Activated B cell treated with CpG ODN at 0.5 μM for 24 hours (primary cell): Measurements from ENCODE around the gene TRMT2A. TPM values are rescaled to one million over a fixed set of nuclear protein-coding genes. Genes with fewer than 3 reads are reported as not detected.

Experiments used
- ATAC-seq: fragments of 200-7000 bp; cut with Tn5 transposase; one replicate; pipeline ENCODE4 v1.10.0; 2021; ENCODE audit warnings: low read depth, mild to moderate bottlenecking, moderate library complexity
- CTCF ChIA-PET: fragments of 350-600 bp; sonication (Branson Sonifier 250); formaldehyde crosslinking; loops from one replicate; lab custom pipeline; 2021; ENCODE audit warnings: antibody characterized with exemption; lab: Charles Lee
- POLR2A ChIA-PET: fragments of 350-600 bp; sonication (Branson Sonifier 250); formaldehyde crosslinking; loops from one replicate; lab custom pipeline; 2021; ENCODE audit warnings: antibody characterized with exemption; lab: Charles Lee
- DNase-seq: peaks from one replicate; pipeline ENCODE4 v3.0.0; 2022
- H3K27ac Mint-ChIP-seq: one replicate; pipeline ENCODE4 v1.8.0; 2020; ENCODE audit warnings: mixed read lengths
- H3K27me3 Mint-ChIP-seq: one replicate; pipeline ENCODE4 v1.8.0; 2021; ENCODE audit warnings: mixed read lengths
- H3K36me3 Mint-ChIP-seq: one replicate; pipeline ENCODE4 v1.8.0; 2021; ENCODE audit warnings: low read depth, mixed read lengths
- H3K4me1 Mint-ChIP-seq: one replicate; pipeline ENCODE4 v1.8.0; 2021; ENCODE audit warnings: mixed read lengths
- H3K4me3 Mint-ChIP-seq: one replicate; pipeline ENCODE4 v1.8.0; 2020; ENCODE audit warnings: mild to moderate bottlenecking, mixed read lengths
- H3K9me3 Mint-ChIP-seq: one replicate; pipeline ENCODE4 v1.8.0; 2020; ENCODE audit warnings: mixed read lengths
- intact Hi-C: fragments of 100-400 bp; cut with micrococcal nuclease; formaldehyde crosslinking; loops from one replicate; pipeline ENCODE4 v1.15.1; 2024
- total RNA-seq: library from RNA; stranded (reverse); gene quantifications from 2 replicates; pipeline ENCODE4 v1.2.3, GENCODE V29; 2022
- TF ChIP-seq, protein P1 (sequence below): fragments of 200-600 bp; IDR thresholded peaks from one replicate; pipeline ENCODE4 v1.8.0; 2022; ENCODE audit warnings: antibody characterized with exemption, mild to moderate bottlenecking

Gene TRMT2A
- total RNA-seq, 1 donor from 2014 or later = 91.7 TPM

DNA sequence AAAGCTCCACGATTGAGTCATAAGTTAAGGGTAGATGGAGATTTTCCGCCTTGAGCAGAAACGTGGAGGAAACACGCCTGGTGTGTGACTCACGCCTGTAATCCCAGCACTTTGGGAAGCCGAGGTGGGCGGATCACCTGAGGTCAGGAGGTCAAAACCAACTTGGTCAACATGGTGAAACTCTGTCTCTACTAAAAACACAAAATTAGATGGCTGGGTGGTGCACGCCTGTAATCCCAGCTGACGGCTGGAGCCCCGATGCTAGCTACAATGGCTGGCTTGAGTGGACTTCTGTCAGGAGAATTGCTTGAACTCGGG, 54.3 kb downstream of the TRMT2A start:
- DNase-seq = no peak
- Mint-ChIP-seq H3K4me1 (no peaks in the 10 kb centered on the region), H3K36me3 (peaks cover 61% of the 10 kb centered on the region), H3K4me3 (no peak overlapping the region), H3K27me3 (no peaks in the 10 kb centered on the region), H3K27ac (no peak overlapping the region), H3K9me3 (no peaks in the 10 kb centered on the region)
- POLR2A ChIA-PET = no interaction called here
- ATAC-seq = no peak
- intact Hi-C loops = no loop called here
- TF ChIP-seq, protein P1, sequence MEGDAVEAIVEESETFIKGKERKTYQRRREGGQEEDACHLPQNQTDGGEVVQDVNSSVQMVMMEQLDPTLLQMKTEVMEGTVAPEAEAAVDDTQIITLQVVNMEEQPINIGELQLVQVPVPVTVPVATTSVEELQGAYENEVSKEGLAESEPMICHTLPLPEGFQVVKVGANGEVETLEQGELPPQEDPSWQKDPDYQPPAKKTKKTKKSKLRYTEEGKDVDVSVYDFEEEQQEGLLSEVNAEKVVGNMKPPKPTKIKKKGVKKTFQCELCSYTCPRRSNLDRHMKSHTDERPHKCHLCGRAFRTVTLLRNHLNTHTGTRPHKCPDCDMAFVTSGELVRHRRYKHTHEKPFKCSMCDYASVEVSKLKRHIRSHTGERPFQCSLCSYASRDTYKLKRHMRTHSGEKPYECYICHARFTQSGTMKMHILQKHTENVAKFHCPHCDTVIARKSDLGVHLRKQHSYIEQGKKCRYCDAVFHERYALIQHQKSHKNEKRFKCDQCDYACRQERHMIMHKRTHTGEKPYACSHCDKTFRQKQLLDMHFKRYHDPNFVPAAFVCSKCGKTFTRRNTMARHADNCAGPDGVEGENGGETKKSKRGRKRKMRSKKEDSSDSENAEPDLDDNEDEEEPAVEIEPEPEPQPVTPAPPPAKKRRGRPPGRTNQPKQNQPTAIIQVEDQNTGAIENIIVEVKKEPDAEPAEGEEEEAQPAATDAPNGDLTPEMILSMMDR = no peak
- CTCF ChIA-PET = no interaction called here

DNA sequence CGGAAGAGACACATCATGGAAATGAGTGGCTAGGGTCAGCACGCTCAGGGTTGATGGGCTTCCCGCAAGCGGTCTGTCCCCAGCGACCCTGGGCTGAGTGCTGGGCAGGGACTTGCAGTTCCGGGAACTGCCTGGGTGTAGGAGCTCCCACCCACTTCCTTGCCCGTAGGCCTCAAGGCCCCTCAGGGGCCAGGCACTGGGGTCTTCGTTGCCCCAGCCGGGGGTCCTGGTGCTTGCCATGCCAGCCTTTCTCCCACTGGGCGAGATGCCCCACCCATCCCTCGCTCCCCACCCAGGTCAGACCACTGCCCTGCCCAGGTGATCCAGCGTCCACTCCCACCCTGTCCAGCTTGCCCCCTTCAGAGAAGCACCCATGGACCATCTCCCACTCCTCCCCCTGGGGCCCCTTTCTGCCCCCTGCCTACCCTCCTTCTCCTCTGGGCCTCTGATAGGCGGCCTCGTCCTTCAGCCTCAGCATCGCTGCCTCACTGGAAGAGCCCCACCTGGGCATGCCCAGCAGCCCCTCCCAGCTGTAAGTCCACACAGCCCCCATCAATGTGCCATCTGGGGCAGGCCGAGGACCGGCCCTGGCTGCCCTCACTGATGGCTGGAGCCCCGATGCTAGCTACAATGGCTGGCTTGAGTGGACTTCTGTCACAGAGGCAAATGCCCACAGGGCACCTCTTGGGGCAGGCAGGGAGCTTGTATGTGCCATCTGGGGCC, 54.8 kb downstream of the TRMT2A start:
- CTCF ChIA-PET = no interaction called here
- H3K27ac Mint-ChIP-seq = no peak overlapping the region
- peaks cover 64% of the 10 kb centered on the region for H3K36me3 Mint-ChIP-seq

More for the DNA sequence above, 54.8 kb downstream of the TRMT2A start:
- no peak overlapping the region for H3K4me3 Mint-ChIP-seq
- no peak for ATAC-seq
- POLR2A ChIA-PET = no interaction called here
- TF ChIP-seq, protein P1 = no peak
- no peaks in the 10 kb centered on the region for H3K27me3 Mint-ChIP-seq
- no peaks in the 10 kb centered on the region for H3K9me3 Mint-ChIP-seq
- intact Hi-C loops = no loop called here
- no peak for DNase-seq
- H3K4me1 Mint-ChIP-seq = no peaks in the 10 kb centered on the region

Other genes with a start within 250 kb of the TRMT2A start
- gene COMT, start 175.5 kb downstream of the TRMT2A start, total RNA-seq = 40.6 and 49.5 TPM in 2 replicates
- gene TXNRD2, start 175.4 kb downstream of the TRMT2A start, total RNA-seq = 24.4 and 31.2 TPM in 2 replicates
- gene ARVCF, start 100.4 kb downstream of the TRMT2A start, total RNA-seq = 2.3 and 6.5 TPM in 2 replicates
- gene TANGO2, start 96.1 kb downstream of the TRMT2A start, total RNA-seq = 46.1 and 47.2 TPM in 2 replicates
- 34.6 and 35.5 TPM in 2 replicates for gene DGCR8, start 37.0 kb downstream of the TRMT2A start, total RNA-seq
- gene RANBP1, start 1.1 kb downstream of the TRMT2A start, total RNA-seq = 127 and 133 TPM in 2 replicates
- gene ZDHHC8, start 14.6 kb upstream of the TRMT2A start, total RNA-seq = 51.9 and 65.6 TPM in 2 replicates
- not detected in 2 replicates for gene CCDC188, start 33.8 kb upstream of the TRMT2A start, total RNA-seq
- gene RTN4R, start 151.1 kb upstream of the TRMT2A start, total RNA-seq = 0.12 TPM in 1 of 2 replicates, not detected in the other
- gene DGCR6L, start 202.8 kb upstream of the TRMT2A start, total RNA-seq = 12.4 and 16.2 TPM in 2 replicates